Fibroblast of lung (primary cell): ENCODE measurements around the gene DDI1.

Source experiments
- EZH2 ChIP-seq: IDR thresholded peaks from 2 replicates; pipeline ENCODE4 v1.5.1; 2012; ENCODE audit warnings: low read length, control low read depth, mild to moderate bottlenecking; ENCODE audit errors: missing control alignments
- TF ChIP-seq, protein P1 (sequence below), 2 donors: IDR thresholded peaks in 1 of 2; conservative IDR thresholded peaks in 1 of 2; 1 replicate in 1 of 2; 2 replicates in 1 of 2; pipeline ENCODE4 v1.5.1; 2011 to 2012; ENCODE audit warnings: low read length in 2 of 2, control low read depth in 1 of 2, inconsistent platforms in 1 of 2, low read depth in 1 of 2, mild to moderate bottlenecking in 1 of 2

DNA sequence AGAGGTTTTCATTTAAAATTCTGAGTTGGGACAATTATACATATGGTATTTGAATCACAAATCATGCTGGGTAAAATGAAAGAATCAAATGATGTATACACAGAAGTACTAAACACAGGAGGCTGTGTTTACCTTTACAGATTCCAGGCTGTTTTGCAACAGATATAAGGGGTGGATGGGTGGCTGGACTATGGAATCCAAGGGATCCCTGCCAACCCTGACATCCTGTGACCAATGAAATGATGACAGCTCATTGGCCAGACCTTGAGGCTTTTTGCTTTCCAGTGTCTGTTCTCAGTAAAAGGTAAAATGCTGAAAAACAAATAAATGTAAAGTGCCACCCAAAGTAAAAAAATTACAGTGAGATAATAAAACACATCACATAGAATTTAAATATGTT lies 3.3 kb upstream of the DDI1 start:
- TF ChIP-seq EZH2 = no peak
- TF ChIP-seq, protein P1, sequence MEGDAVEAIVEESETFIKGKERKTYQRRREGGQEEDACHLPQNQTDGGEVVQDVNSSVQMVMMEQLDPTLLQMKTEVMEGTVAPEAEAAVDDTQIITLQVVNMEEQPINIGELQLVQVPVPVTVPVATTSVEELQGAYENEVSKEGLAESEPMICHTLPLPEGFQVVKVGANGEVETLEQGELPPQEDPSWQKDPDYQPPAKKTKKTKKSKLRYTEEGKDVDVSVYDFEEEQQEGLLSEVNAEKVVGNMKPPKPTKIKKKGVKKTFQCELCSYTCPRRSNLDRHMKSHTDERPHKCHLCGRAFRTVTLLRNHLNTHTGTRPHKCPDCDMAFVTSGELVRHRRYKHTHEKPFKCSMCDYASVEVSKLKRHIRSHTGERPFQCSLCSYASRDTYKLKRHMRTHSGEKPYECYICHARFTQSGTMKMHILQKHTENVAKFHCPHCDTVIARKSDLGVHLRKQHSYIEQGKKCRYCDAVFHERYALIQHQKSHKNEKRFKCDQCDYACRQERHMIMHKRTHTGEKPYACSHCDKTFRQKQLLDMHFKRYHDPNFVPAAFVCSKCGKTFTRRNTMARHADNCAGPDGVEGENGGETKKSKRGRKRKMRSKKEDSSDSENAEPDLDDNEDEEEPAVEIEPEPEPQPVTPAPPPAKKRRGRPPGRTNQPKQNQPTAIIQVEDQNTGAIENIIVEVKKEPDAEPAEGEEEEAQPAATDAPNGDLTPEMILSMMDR (conservative IDR thresholded peaks at IDR 0.05 in 1 of 2, IDR thresholded peaks at IDR 0.05 in 1 of 2; ENCODE audit: low read depth in 1 of 2, low read length in 2 of 2) = no peak
